AG20443 (cell line): ENCODE results near the gene OBI1.
"Not testable (repeated sequence)": the region's sequence is repeated elsewhere in the genome, so short reads cannot be mapped to it uniquely, and the experiment has no call there.

Experiments
- DNase-seq: peaks from one replicate; pipeline ENCODE4 v3.0.0; 2012; ENCODE audit warnings: low spot score, mixed read lengths

The OBI1 gene

GRCh38 chr13:78647109-78647678 is 11.8 kb downstream of the OBI1 start:
- not testable (repeated sequence) for DNase-seq

DNA sequence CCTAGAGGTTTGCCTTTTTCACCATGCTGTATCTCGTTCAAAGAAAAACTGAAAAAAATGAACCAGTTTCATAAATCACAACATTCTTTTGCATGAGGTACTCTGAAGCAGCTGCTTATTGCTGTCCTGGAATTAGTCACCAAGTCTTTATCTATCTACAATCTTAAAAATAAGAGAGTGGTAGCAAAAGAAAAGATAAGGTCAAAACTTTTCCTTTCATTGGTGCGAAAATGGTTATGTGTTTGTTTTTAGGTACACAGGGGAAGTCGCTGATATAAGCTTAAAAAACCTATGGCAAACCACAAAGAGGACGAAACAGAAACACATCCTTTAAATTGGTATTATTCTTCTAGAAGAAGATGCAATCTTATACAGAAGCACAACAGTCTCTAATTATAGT is 20.7 kb downstream of the OBI1 start:
- no peak for DNase-seq

DNA sequence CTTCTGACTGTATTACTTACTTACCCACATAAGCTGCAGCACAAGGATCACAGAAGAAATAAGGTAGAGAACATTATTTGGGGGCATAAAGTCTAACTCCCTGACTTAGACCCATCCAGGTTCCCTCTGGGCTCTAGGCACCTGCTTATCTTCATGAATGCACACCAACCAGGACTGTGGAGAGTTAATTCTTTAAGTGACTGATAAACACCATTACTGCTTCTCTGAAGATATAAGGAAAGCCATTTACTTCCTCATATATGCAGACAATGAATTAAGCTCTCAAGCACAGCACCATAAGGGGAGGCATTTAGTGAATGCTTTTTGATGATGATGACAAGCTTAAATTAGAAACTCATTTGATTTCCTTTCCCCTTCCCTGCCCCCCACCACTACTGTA is 22.5 kb downstream of the OBI1 start:
- no peak for DNase-seq

GRCh38 chr13:78632996-78633395 is 26.0 kb downstream of the OBI1 start:
- DNase-seq = no peak

DNA sequence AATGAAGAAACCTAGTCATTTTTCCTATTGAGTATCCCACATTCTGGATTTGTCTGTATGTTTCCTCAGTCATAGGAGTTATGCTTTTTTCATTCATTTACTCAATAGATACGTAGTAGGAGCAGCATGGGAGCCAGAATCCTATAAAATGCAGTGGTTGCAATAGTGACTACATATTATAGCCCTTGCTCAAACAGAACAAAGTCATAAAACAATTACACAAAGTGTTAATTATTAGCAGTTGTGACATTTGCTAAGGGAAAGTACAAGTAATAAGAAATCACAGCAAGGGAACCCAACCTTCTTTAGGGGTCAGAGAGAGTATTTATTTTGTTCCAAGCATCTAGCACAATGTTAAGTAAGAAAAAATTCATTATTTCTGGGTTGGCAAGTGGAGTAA is 27.9 kb downstream of the OBI1 start:
- no peak for DNase-seq

GRCh38 chr13:78630511-78630910 is 28.4 kb downstream of the OBI1 start:
- DNase-seq = no peak

- no peak for DNase-seq
Observed at GRCh38 chr13:78625384-78625783, 33.6 kb downstream of the OBI1 start.

GRCh38 chr13:78623132-78623531 is 35.8 kb downstream of the OBI1 start:
- no peak for DNase-seq

GRCh38 chr13:78620936-78621470 is 38.0 kb downstream of the OBI1 start:
- DNase-seq = no peak

GRCh38 chr13:78618411-78618810 is 40.5 kb downstream of the OBI1 start:
- DNase-seq = no peak

DNA sequence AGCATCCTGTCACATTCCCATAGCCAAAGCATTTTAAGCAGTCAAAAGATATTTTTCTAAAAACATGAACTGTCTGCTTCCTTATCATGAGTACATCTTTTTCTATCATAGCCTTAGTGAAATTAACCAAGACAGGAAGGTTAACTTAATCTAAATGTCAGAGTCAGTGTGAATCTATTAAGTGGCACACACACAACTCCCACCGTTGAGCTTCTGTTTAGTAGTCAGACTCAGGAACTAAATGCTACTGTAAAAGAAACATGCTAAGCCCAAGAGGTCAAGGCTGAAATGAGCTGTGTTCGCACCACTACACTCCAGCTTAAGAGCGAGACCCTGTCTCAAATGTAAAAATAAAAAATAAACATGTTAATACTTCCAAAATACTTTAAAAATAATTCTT is 47.9 kb downstream of the OBI1 start:
- no peak for DNase-seq

- no peak for DNase-seq
Observed at GRCh38 chr13:78610381-78610883, 48.5 kb downstream of the OBI1 start.

DNA sequence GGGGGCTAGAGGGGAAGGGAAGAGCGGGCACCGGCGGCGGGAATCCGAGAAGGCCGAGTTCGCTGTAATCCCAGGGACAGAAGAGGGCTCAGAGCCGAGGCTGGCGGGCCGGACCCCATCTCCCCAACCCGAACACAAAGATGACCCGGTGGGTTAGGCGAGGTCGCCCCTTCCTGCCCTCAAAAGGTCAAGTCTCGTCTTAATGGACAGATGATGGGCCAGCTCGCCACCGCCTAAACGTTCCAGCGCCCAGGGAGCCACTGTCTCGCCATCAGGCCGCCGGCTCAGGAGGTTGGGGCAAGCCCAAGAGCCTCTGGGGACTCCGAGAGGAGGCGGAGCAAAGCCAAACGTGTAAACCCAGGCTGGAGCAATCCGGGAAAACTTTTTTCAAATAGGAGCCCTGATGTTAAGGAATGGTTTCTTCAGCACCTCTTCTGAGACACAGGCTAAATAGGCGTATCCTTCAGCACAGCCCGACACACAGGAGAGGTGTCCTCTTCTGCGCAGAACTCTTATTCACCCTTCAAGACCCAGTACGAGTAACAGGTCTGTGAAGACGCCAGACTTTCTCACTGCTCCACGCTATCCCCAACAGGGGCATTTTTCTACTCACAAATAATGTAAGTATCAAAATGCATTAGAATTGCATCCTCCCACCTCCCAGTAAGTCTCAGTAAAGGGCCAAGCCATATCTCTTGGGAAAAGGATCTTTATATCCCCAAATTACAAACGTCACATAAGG is 49.3 kb downstream of the OBI1 start:
- peak; percentile 54 for DNase-seq

GRCh38 chr13:78608688-78609463 is 50.1 kb downstream of the OBI1 start:
- DNase-seq = peak; percentile 40

DNA sequence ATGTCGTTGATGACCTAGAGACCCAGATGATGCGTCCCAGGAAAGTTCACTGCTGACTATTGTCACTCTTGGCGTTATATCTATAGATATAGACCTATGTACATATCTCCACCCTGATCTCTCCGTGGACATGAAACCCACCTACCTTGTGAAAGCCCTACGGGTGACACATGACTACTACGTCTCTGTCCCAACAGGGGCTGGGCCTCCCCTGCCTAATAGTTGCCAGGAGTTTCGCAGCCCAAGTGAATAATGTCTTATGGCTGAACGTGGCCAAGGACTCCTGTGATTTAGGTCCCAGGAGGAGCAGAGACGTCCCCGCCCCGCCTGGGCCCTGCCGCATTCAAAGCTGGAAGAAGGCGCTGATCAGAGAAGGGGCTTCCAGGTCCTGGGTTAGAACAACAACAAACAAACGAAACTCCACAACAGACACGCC is 50.7 kb downstream of the OBI1 start:
- DNase-seq = no peak

- DNase-seq = no peak
Observed at GRCh38 chr13:78607409-78608251, 51.3 kb downstream of the OBI1 start.

GRCh38 chr13:78606471-78607408 is 52.2 kb downstream of the OBI1 start:
- DNase-seq = no peak

DNA sequence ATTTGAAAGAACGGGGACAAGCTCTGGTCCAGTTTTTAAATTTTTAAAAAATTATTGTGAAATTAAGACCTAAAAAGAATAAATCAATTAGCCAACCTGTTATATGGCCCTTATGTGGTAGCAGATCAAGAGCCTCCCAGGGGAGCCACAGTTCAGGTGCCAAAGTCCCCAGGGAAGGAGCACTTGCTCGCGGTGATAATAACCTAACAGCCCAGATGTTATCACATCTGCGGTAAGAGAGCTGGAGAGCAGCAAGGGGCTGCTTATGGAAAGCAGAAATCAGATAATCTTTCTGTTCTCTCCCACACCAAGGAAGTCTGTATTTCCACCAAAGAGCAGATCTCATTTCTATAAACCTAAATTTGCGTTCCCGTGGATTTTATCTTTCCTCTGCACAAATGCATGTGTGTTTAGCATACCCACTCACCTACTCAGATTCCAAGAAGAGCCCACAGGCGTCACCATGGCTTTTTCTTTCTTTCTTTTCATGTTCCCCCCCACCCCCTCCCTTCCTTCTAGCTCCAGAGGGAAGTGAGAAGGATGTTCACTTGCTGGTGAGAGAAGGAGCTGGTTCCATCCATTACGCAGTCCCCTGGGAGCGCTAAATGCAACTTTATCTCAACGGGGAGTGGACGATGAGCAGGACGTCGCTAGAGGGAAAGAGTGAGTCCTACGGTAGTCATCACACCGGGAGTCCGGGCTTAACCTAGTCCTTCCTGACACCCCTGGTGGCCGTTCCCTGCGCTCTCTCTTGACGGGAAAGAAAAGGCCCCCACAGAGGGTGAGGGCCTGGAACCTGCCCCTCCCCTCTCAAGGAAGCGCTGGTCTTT is 54.0 kb downstream of the OBI1 start:
- DNase-seq = no peak

GRCh38 chr13:78603240-78603957 is 55.6 kb downstream of the OBI1 start, which contains the start of gene POU4F1:
Gene POU4F1 (minus strand): TSS chr13:78603552. CDS start chr13:78603326, 226 bp downstream.
- DNase-seq = peak; percentile 47
